ENCODE data around the gene MAP4.

Gene MAP4

GRCh38 chr3:47838503-47838902 lies 177.7 kb downstream of the MAP4 start:
- DNase-seq = no peak

GRCh38 chr3:47836986-47837385 lies 179.2 kb downstream of the MAP4 start:
- no peak for DNase-seq

GRCh38 chr3:47829482-47829881 lies 186.7 kb downstream of the MAP4 start:
- peak; percentile 87 for DNase-seq

- DNase-seq = no peak
These were observed 190.6 kb downstream of the MAP4 start for GRCh38 chr3:47825590-47825989.

GRCh38 chr3:47824541-47825473 lies 191.4 kb downstream of the MAP4 start:
- peak; percentile 74 for DNase-seq

GRCh38 chr3:47817609-47818008 lies 198.6 kb downstream of the MAP4 start:
- DNase-seq = no peak

- DNase-seq = no peak
These were observed 202.6 kb downstream of the MAP4 start for GRCh38 chr3:47813551-47814177.

- DNase-seq = no peak
These were observed 211.6 kb downstream of the MAP4 start for GRCh38 chr3:47804577-47804976.

GRCh38 chr3:47803480-47804025 lies 212.7 kb downstream of the MAP4 start:
- DNase-seq = no peak

- DNase-seq = peak; percentile 59
These were observed 213.3 kb downstream of the MAP4 start, which contains the start of gene DHX30 for GRCh38 chr3:47802734-47803479. DHX30 (plus strand) TSS chr3:47803138; CDS start chr3:47810684, 7,546 bp downstream.
